WTC11 (cell line): ENCODE data around the gene MUC21. TPM values are rescaled to one million over a fixed set of nuclear protein-coding genes. Genes with fewer than 3 reads are reported as not detected.

ENCODE experiments used
- ATAC-seq: fragments of 200-7000 bp; cut with Tn5 transposase; 2 replicates; pipeline ENCODE4 v1.10.0; 2021; ENCODE audit warnings: mild to moderate bottlenecking, moderate library complexity
- CTCF ChIA-PET: fragments of 300-600 bp; sonication (Branson Sonifier 250); formaldehyde crosslinking; loops from one replicate; lab custom pipeline; 2021; ENCODE audit warnings: antibody characterized with exemption; lab: Charles Lee
- POLR2A ChIA-PET: fragments of 350-600 bp; sonication (Branson Sonifier 250); formaldehyde crosslinking; loops from one replicate; lab custom pipeline; 2021; ENCODE audit warnings: antibody characterized with exemption; lab: Charles Lee
- DNase-seq: peaks from one replicate; pipeline ENCODE4 v3.0.0; 2021; ENCODE audit warnings: low spot score
- H3K27ac Mint-ChIP-seq: 2 replicates; pipeline ENCODE4 v1.8.0; 2021; ENCODE audit warnings: mixed read lengths
- H3K27me3 Mint-ChIP-seq: 2 replicates; pipeline ENCODE4 v1.8.0; 2021; ENCODE audit warnings: low read depth, mild to moderate bottlenecking, moderate library complexity, mixed read lengths
- H3K36me3 Mint-ChIP-seq: 2 replicates; pipeline ENCODE4 v1.8.0; 2021; ENCODE audit warnings: mixed read lengths
- H3K4me1 Mint-ChIP-seq: 2 replicates; pipeline ENCODE4 v1.8.0; 2022; ENCODE audit warnings: mixed read lengths
- H3K4me3 Mint-ChIP-seq: 2 replicates; pipeline ENCODE4 v1.8.0; 2021; ENCODE audit warnings: mild to moderate bottlenecking, moderate library complexity, mixed read lengths
- H3K9me3 Mint-ChIP-seq: 2 replicates; pipeline ENCODE4 v1.8.0; 2021; ENCODE audit warnings: mixed read lengths
- ATF2 ChIP-seq: sonication (generic); formaldehyde crosslinking; IDR thresholded peaks from 2 replicates; pipeline ENCODE4 v1.8.1; 2022; ENCODE audit warnings: low read depth, missing genetic modification reagents, borderline replicate concordance
- CBFB ChIP-seq: sonication (generic); formaldehyde crosslinking; IDR thresholded peaks from 2 replicates; pipeline ENCODE4 v1.8.1; 2022; ENCODE audit warnings: mild to moderate bottlenecking, low read depth, missing genetic modification reagents
- CREB1 ChIP-seq: sonication (generic); formaldehyde crosslinking; IDR thresholded peaks from 2 replicates; pipeline ENCODE4 v1.8.0; 2023; ENCODE audit warnings: mild to moderate bottlenecking, missing genetic modification reagents
- CTCF ChIP-seq: fragments of 200-600 bp; IDR thresholded peaks from 2 replicates; pipeline ENCODE4 v1.8.0; 2022; ENCODE audit warnings: antibody characterized with exemption
- EMX1 ChIP-seq: fragments of 250-450 bp; sonication (Bioruptor Pico); IDR thresholded peaks from 2 replicates; pipeline ENCODE4 v1.8.0; 2021; ENCODE audit warnings: mild to moderate bottlenecking
- FOXP4 ChIP-seq: sonication (generic); formaldehyde crosslinking; IDR thresholded peaks from 2 replicates; pipeline ENCODE4 v1.8.0; 2022; ENCODE audit warnings: mild to moderate bottlenecking, missing genetic modification reagents
- GTF2I ChIP-seq: fragments of 250-450 bp; sonication (Bioruptor Pico); conservative IDR thresholded peaks from 2 replicates; pipeline ENCODE4 v1.4.0; 2021; ENCODE audit warnings: mild to moderate bottlenecking
- NFATC4 ChIP-seq: fragments of 250-450 bp; sonication (Bioruptor Pico); IDR thresholded peaks from 2 replicates; pipeline ENCODE4 v1.9.0; 2021; ENCODE audit warnings: mild to moderate bottlenecking
- NFYB ChIP-seq: sonication (generic); formaldehyde crosslinking; conservative IDR thresholded peaks from 2 replicates; pipeline ENCODE4 v1.8.0; 2022; ENCODE audit warnings: low read depth, missing genetic modification reagents
- NR3C1 ChIP-seq: sonication (generic); formaldehyde crosslinking; conservative IDR thresholded peaks from 2 replicates; pipeline ENCODE4 v1.8.1; 2023; ENCODE audit warnings: low read depth, mild to moderate bottlenecking, missing genetic modification reagents
- PRRX2 ChIP-seq: fragments of 250-450 bp; sonication (Bioruptor Pico); IDR thresholded peaks from 2 replicates; pipeline ENCODE4 v1.8.0; 2021; ENCODE audit warnings: mild to moderate bottlenecking
- RELA ChIP-seq: sonication (generic); formaldehyde crosslinking; IDR thresholded peaks from 2 replicates; pipeline ENCODE4 v1.8.1; 2022; ENCODE audit warnings: missing genetic modification reagents, mild to moderate bottlenecking, borderline replicate concordance
- TCF7 ChIP-seq: sonication (generic); formaldehyde crosslinking; IDR thresholded peaks from 2 replicates; pipeline ENCODE4 v1.8.0; 2022; ENCODE audit warnings: mild to moderate bottlenecking, low read depth, missing genetic modification reagents, moderate library complexity
- TEAD1 ChIP-seq: sonication (generic); formaldehyde crosslinking; IDR thresholded peaks from 2 replicates; pipeline ENCODE4 v1.8.0; 2022; ENCODE audit warnings: mild to moderate bottlenecking, missing genetic modification reagents
- USF1 ChIP-seq: sonication (generic); formaldehyde crosslinking; IDR thresholded peaks from 2 replicates; pipeline ENCODE4 v1.8.0; 2022; ENCODE audit warnings: mild to moderate bottlenecking, missing genetic modification reagents
- USF2 ChIP-seq: sonication (generic); formaldehyde crosslinking; IDR thresholded peaks from 2 replicates; pipeline ENCODE4 v1.8.1; 2023; ENCODE audit warnings: mild to moderate bottlenecking, missing genetic modification reagents, moderate library complexity
- ZBTB43 ChIP-seq: sonication (generic); formaldehyde crosslinking; IDR thresholded peaks from 2 replicates; pipeline ENCODE4 v1.8.1; 2023; ENCODE audit warnings: mild to moderate bottlenecking, missing genetic modification reagents
- ZNF232 ChIP-seq: sonication (generic); formaldehyde crosslinking; IDR thresholded peaks from 2 replicates; pipeline ENCODE4 v1.8.0; 2022; ENCODE audit warnings: mild to moderate bottlenecking, missing genetic modification reagents
- ZNF281 ChIP-seq: sonication (generic); formaldehyde crosslinking; IDR thresholded peaks from 2 replicates; pipeline ENCODE4 v1.8.0; 2023; ENCODE audit warnings: mild to moderate bottlenecking, missing genetic modification reagents
- ZNF423 ChIP-seq: fragments of 250-450 bp; sonication (Bioruptor Pico); IDR thresholded peaks from 2 replicates; pipeline ENCODE4 v2.1.2; 2022; ENCODE audit warnings: mild to moderate bottlenecking, moderate library complexity
- total RNA-seq: library from RNA; stranded (reverse); gene quantifications from 3 replicates; pipeline ENCODE4 v1.2.3, GENCODE V29; 2021

Gene MUC21
- total RNA-seq, 1 experiment from 2014 or later = not detected

- Mint-ChIP-seq H3K27ac (no peak overlapping the region), H3K36me3 (peaks cover 3% of the 10 kb centered on the region; the same call in 1 of the 2 replicates), H3K9me3 (peaks cover 7% of the 10 kb centered on the region; the same call in 1 of the 2 replicates), H3K4me3 (no peak overlapping the region), H3K4me1 (no peaks in the 10 kb centered on the region), H3K27me3 (no peaks in the 10 kb centered on the region)
- ChIA-PET CTCF (interaction anchor here (1.1 to 1.4 kb wide), 4 partner anchors 23 to 83 kb away, joined by 3 to 6 read pairs (median 4); no protein-coding TSS in a partner anchor), POLR2A (no interaction called here)
- DNase-seq = no peak
- no peak for TF ChIP-seq USF2 (CRISPR knock-in tag)
- no peak for TF ChIP-seq NFATC4 (CRISPR knock-in tag)
- TF ChIP-seq PRRX2 (CRISPR knock-in tag) = no peak
- no peak for TF ChIP-seq USF1 (CRISPR knock-in tag)
- no peak for TF ChIP-seq NR3C1 (CRISPR knock-in tag)
- no peak for TF ChIP-seq TEAD1
- TF ChIP-seq CTCF = no peak
- TF ChIP-seq ATF2 = no peak
- TF ChIP-seq FOXP4 (CRISPR knock-in tag) = no peak
- TF ChIP-seq NFYB = no peak
- TF ChIP-seq ZNF423 = no peak
- TF ChIP-seq EMX1 (CRISPR knock-in tag) = no peak
- TF ChIP-seq CBFB = no peak
- no peak for TF ChIP-seq ZNF232
- ATAC-seq = no peak
Observed at GRCh38 chr6:31004794-31005193, 21.3 kb downstream of the MUC21 start.

GRCh38 chr6:31005249-31006020 is 21.9 kb downstream of the MUC21 start:
- ChIA-PET CTCF (interaction anchor here (1.1 to 1.4 kb wide), 4 partner anchors 23 to 82 kb away, joined by 3 to 6 read pairs (median 4); no protein-coding TSS in a partner anchor), POLR2A (no interaction called here)
- H3K4me3 Mint-ChIP-seq = no peak overlapping the region
- ATAC-seq = no peak
- no peak for DNase-seq
- no peaks in the 10 kb centered on the region for H3K27me3 Mint-ChIP-seq
- no peaks in the 10 kb centered on the region for H3K4me1 Mint-ChIP-seq
- H3K9me3 Mint-ChIP-seq = peaks cover 4% of the 10 kb centered on the region; the same call in 1 of the 2 replicates
- no peak for TF ChIP-seq GTF2I (CRISPR knock-in tag)
- no peak for TF ChIP-seq ZBTB43 (CRISPR knock-in tag)
- TF ChIP-seq TCF7 = no peak
- no peak for TF ChIP-seq ZNF281 (CRISPR knock-in tag)
- no peak for TF ChIP-seq RELA (CRISPR knock-in tag)
- TF ChIP-seq CREB1 = no peak
- no peak overlapping the region for H3K27ac Mint-ChIP-seq
- no peaks in the 10 kb centered on the region for H3K36me3 Mint-ChIP-seq
